Left cardiac atrium (tissue), 4 donors: ENCODE data around the gene SERPINB7. TPM values are rescaled to one million over a fixed set of nuclear protein-coding genes. Genes with fewer than 3 reads are reported as not detected.

Source experiments
- ATAC-seq, 2 donors: fragments of 200-7000 bp; cut with Tn5 transposase; one replicate each; pipeline ENCODE4 v1.9.1; 2020; ENCODE audit warnings: mild to moderate bottlenecking in 2 of 2, moderate library complexity in 2 of 2
- DNase-seq: peaks from one replicate; pipeline ENCODE4 v3.0.0-alpha.2; 2020
- intact Hi-C, 2 donors: fragments of 100-400 bp; cut with DNase I; formaldehyde crosslinking; loops; one replicate each; pipeline versions ENCODE4 v1.14.1 to v1.15.1; 2022 to 2023
- total RNA-seq, 2 donors: library from RNA; stranded (reverse); fragmentation: NEBNext Ultra II Directional; extraction: Animal tissue kit (Norgen Biotek cat#: 25700); gene quantifications; one replicate each; pipeline ENCODE4 v1.2.1, GENCODE V29; 2021
- donor health status: DM: no; HTN: yes; CAD: no.
- donor health status: DM: no; HTN: yes; CAD: no; lungs with severe emphysema.
- donor health status: DM: yes; HTN: yes; CAD: no.
- donor health status: Dilated cardiomyopathy.

The SERPINB7 gene
- total RNA-seq, 2 donors from 2014 or later, result not detected

- DNase-seq (no peak), ATAC-seq (no peak)
- intact Hi-C loops, result no loop called here
Observed at GRCh38 chr18:63834471-63835113, 59.4 kb downstream of the SERPINB7 start.

GRCh38 chr18:63836456-63836855 lies 61.2 kb downstream of the SERPINB7 start:
- intact Hi-C loops, result no loop called here
- no peak for ATAC-seq
- DNase-seq, result no peak

- no peak for ATAC-seq
Observed at GRCh38 chr18:63837590-63837989, 62.4 kb downstream of the SERPINB7 start.

GRCh38 chr18:63843008-63843407 lies 67.8 kb downstream of the SERPINB7 start:
- intact Hi-C loops, result loop anchor here in 1 of 2 donors (10.0 kb wide), 1 partner anchor 328 kb away; no protein-coding TSS in a partner anchor
- DNase-seq (no peak), ATAC-seq (no peak)

More at GRCh38 chr18:63837590-63837989, 62.4 kb downstream of the SERPINB7 start:
- no peak for DNase-seq
- intact Hi-C loops, result no loop called here

- ATAC-seq (no peak), DNase-seq (no peak)
- intact Hi-C loops, result loop anchor here in 1 of 2 donors (10.0 kb wide), 1 partner anchor 329 kb away; no protein-coding TSS in a partner anchor
Observed at GRCh38 chr18:63844254-63844653, 69.0 kb downstream of the SERPINB7 start.

GRCh38 chr18:63848159-63848558 lies 72.9 kb downstream of the SERPINB7 start:
- intact Hi-C loops, result loop anchor here (2.0 to 10.0 kb wide), 2 partner anchors 329 to 333 kb away; no protein-coding TSS in a partner anchor
- DNase-seq (no peak), ATAC-seq (peak; percentile 27 to 59)

- no peak for ATAC-seq
- no peak for DNase-seq
- intact Hi-C loops, result no loop called here
Observed at GRCh38 chr18:63850020-63850419, 74.8 kb downstream of the SERPINB7 start.

- ATAC-seq (no peak), DNase-seq (no peak)
- intact Hi-C loops, result no loop called here
Observed at GRCh38 chr18:63850636-63851035, 75.4 kb downstream of the SERPINB7 start.

Other genes with a start within 250 kb of the SERPINB7 start
- not detected for gene SERPINB12, start 233.0 kb upstream of the SERPINB7 start, total RNA-seq
- gene SERPINB13, start 188.1 kb upstream of the SERPINB7 start, total RNA-seq, result not detected
- not detected for gene SERPINB4, start 131.2 kb upstream of the SERPINB7 start, total RNA-seq
- gene SERPINB3, start 113.5 kb upstream of the SERPINB7 start, total RNA-seq, result not detected
- not detected for gene SERPINB11, start 72.5 kb upstream of the SERPINB7 start, total RNA-seq
- under 1 TPM in 1 of 2 donors, not detected in 1; 0.37 TPM for gene SERPINB2, start 112.3 kb downstream of the SERPINB7 start, total RNA-seq
- not detected for gene SERPINB10, start 132.5 kb downstream of the SERPINB7 start, total RNA-seq
- gene HMSD, start 173.9 kb downstream of the SERPINB7 start, total RNA-seq, result under 1 TPM in 1 of 2 donors, not detected in 1; 0.09 TPM
- 10 to 100 TPM in 1 of 2 donors, 1 to 10 TPM in 1; 3.5 to 10.8 TPM for gene SERPINB8, start 194.7 kb downstream of the SERPINB7 start, total RNA-seq